Endothelial cell (in vitro differentiated cells): ENCODE measurements around the gene SPINK5. TPM values are rescaled to one million over a fixed set of nuclear protein-coding genes. Genes with fewer than 3 reads are reported as not detected.
"Not testable (repeated sequence)": the region's sequence is repeated elsewhere in the genome, so short reads cannot be mapped to it uniquely, and the experiment has no call there.

ENCODE experiments used
- DNase-seq: peaks from one replicate; pipeline ENCODE4 v3.0.0; 2021; ENCODE audit warnings: low spot score
- H3K27ac Mint-ChIP-seq: one replicate; pipeline ENCODE4 v1.8.0; 2021; ENCODE audit warnings: mixed read lengths, inconsistent platforms; ENCODE audit not compliant: unreplicated experiment
- H3K27me3 Mint-ChIP-seq: one replicate; pipeline ENCODE4 v1.8.0; 2021; ENCODE audit warnings: mild to moderate bottlenecking, moderate library complexity, mixed read lengths, inconsistent platforms; ENCODE audit not compliant: unreplicated experiment
- H3K36me3 Mint-ChIP-seq: one replicate; pipeline ENCODE4 v1.8.0; 2021; ENCODE audit warnings: mild to moderate bottlenecking, low read depth, mixed read lengths, inconsistent platforms; ENCODE audit not compliant: unreplicated experiment
- H3K4me1 Mint-ChIP-seq: one replicate; pipeline ENCODE4 v1.8.0; 2021; ENCODE audit warnings: mild to moderate bottlenecking, mixed read lengths, inconsistent platforms; ENCODE audit not compliant: unreplicated experiment
- H3K4me3 Mint-ChIP-seq: one replicate; pipeline ENCODE4 v1.8.0; 2021; ENCODE audit warnings: mild to moderate bottlenecking, mixed read lengths, inconsistent platforms; ENCODE audit not compliant: unreplicated experiment
- H3K9me3 Mint-ChIP-seq: one replicate; pipeline ENCODE4 v1.8.0; 2021; ENCODE audit warnings: mixed read lengths, inconsistent platforms; ENCODE audit not compliant: unreplicated experiment
- total RNA-seq: library from RNA; stranded (reverse); fragmentation: NEBNext Ultra II Directional; extraction: Animal tissue kit (Norgen Biotek cat#: 25700); gene quantifications from one replicate; pipeline ENCODE4 v1.2.1, GENCODE V29; 2021; ENCODE audit not compliant: unreplicated experiment
- TF ChIP-seq, protein P1 (sequence below): fragments of 200-600 bp; sonication (generic); IDR thresholded peaks from one replicate; pipeline ENCODE4 v1.5.0; 2021; ENCODE audit warnings: antibody characterized with exemption; ENCODE audit not compliant: unreplicated experiment

Gene SPINK5
- total RNA-seq, 1 donor from 2014 or later: 4.3 TPM

DNA sequence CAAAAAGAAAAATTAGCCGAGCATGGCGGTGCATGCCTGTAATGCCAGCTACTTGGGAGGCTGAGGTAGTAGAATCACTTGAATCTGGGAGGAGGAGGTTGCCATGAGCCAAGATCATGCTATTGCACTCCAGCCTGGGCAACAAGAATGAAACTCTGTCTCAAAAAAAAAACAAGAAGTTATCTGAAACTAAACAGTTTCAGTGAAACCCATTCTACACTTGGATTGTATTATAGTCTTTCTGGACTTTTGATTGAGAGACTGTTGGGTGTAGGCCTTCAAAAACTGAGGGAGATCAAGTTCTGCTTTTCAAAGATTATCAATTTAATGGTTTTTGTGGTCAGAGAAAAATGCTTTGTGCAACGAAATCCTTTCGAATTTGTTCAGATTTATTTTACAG, 34.6 kb upstream of the SPINK5 start:
- no peak overlapping the region for H3K4me3 Mint-ChIP-seq
- H3K36me3 Mint-ChIP-seq: no peaks in the 10 kb centered on the region

DNA sequence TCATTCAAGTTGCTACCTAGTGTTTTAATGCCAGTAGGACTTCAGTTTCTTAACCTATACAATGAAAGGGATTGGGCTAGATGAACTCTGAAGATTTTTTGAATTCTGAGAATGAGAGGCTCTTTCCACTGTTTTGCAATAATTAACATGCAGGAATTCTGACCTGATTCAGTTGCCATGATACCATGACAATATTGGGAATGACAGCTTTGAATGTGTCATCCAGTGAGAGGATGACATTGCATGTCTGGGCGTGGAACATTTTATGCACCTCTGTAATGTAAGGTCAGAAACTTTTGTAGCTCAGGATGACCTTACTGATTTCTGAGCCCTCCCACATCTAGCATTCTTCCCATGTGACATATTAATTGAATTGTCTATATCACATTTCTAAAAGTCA, 30.6 kb upstream of the SPINK5 start:
- Mint-ChIP-seq H3K27ac (no peak overlapping the region), H3K4me3 (no peak overlapping the region), H3K27me3 (no peaks in the 10 kb centered on the region), H3K36me3 (no peaks in the 10 kb centered on the region), H3K4me1 (no peaks in the 10 kb centered on the region), H3K9me3 (no peaks in the 10 kb centered on the region)
- TF ChIP-seq, protein P1, sequence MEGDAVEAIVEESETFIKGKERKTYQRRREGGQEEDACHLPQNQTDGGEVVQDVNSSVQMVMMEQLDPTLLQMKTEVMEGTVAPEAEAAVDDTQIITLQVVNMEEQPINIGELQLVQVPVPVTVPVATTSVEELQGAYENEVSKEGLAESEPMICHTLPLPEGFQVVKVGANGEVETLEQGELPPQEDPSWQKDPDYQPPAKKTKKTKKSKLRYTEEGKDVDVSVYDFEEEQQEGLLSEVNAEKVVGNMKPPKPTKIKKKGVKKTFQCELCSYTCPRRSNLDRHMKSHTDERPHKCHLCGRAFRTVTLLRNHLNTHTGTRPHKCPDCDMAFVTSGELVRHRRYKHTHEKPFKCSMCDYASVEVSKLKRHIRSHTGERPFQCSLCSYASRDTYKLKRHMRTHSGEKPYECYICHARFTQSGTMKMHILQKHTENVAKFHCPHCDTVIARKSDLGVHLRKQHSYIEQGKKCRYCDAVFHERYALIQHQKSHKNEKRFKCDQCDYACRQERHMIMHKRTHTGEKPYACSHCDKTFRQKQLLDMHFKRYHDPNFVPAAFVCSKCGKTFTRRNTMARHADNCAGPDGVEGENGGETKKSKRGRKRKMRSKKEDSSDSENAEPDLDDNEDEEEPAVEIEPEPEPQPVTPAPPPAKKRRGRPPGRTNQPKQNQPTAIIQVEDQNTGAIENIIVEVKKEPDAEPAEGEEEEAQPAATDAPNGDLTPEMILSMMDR: no peak
- no peak for DNase-seq

More for the DNA sequence above, 34.6 kb upstream of the SPINK5 start:
- Mint-ChIP-seq H3K27ac (no peak overlapping the region), H3K27me3 (no peaks in the 10 kb centered on the region), H3K4me1 (peaks cover 9% of the 10 kb centered on the region), H3K9me3 (no peaks in the 10 kb centered on the region)
- TF ChIP-seq, protein P1: no peak
- DNase-seq: no peak

DNA sequence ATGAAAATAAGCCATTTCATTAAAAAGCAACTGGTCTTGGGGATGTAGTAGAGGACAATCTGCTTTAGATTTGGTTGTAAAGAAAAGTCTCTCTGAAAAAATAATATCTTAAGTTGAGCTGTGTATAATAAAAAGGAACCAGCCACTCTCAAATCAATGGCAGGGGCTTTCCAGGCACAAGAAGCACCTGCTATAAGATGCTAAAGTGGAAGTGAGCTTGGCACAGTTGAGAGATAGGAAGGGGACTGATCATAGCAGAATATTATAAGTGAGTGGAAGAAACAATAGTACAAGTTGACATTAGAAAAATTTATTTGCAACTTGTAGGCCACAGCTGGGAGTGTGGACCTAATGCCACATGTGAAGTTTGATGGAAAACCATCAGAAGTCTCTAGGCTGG, 28.1 kb upstream of the SPINK5 start:
- TF ChIP-seq, protein P1: no peak
- Mint-ChIP-seq H3K9me3 (no peaks in the 10 kb centered on the region), H3K4me1 (no peaks in the 10 kb centered on the region), H3K36me3 (no peaks in the 10 kb centered on the region), H3K4me3 (no peak overlapping the region), H3K27me3 (no peaks in the 10 kb centered on the region), H3K27ac (no peak overlapping the region)
- DNase-seq: no peak

DNA sequence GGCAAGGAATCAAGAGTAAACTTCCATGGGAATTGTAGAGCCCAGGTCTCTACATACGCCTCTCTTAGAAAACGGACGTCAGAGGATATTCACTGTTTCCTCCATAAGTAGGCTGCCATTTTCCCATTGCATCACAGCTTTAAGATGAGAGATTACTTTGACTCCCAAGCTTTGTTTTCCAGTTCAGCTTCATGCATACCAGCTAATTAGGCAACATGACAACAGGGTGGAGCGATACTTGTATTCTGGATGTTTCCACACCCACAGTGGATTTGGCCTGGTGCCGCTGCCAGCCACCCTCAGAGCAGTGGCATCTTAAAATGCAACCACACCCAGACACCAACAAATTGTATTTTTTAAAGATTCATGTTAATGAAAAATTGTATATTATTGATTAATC, 20.9 kb upstream of the SPINK5 start:
- no peaks in the 10 kb centered on the region for H3K27me3 Mint-ChIP-seq
- H3K9me3 Mint-ChIP-seq: no peaks in the 10 kb centered on the region
- TF ChIP-seq, protein P1: no peak
- H3K4me3 Mint-ChIP-seq: no peak overlapping the region
- H3K4me1 Mint-ChIP-seq: no peaks in the 10 kb centered on the region
- no peak overlapping the region for H3K27ac Mint-ChIP-seq
- no peak for DNase-seq
- no peaks in the 10 kb centered on the region for H3K36me3 Mint-ChIP-seq

DNA sequence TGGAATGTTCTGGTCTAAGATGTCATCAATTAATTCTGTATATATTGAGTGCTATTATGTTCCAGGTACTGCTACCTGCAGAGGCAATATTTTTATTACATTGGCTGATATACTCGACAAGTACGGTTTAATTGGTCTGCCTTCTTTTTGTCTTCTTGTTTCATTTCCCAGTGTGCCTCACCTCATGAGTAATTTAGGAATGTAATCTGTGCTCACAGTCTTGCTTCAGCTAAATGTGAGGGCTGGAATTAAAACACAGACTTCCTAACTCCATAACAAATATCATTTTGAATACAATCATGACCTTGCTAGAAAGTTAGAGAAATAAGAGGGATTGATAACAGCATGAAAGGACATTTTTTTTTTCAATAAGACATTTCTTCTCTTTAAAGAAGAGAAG, 20.1 kb upstream of the SPINK5 start:
- Mint-ChIP-seq H3K36me3 (no peaks in the 10 kb centered on the region), H3K9me3 (no peaks in the 10 kb centered on the region), H3K4me1 (no peaks in the 10 kb centered on the region), H3K4me3 (no peak overlapping the region), H3K27ac (no peak overlapping the region), H3K27me3 (no peaks in the 10 kb centered on the region)
- TF ChIP-seq, protein P1: no peak
- no peak for DNase-seq

DNA sequence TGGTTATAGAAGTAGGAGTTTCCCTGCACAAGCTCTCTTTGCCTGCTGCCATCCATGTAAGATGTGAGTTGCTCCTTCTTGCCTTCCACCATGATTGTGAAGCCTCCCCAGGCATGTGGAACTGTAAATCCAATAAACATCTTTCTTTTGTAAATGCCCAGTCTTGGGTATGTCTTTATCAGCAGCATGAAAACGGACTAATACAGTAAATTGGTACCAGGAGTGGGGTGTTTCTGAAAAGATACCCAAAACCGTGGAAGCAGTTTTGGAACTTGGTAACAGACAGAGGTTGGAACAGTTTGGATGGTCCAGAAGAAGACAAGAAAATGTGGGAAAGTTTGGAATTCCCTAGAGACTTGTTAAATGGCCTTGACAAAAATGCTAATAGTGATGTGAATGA, 8.6 kb upstream of the SPINK5 start:
- not testable (repeated sequence) for DNase-seq, H3K4me1 Mint-ChIP-seq, H3K27me3 Mint-ChIP-seq, H3K27ac Mint-ChIP-seq
- Mint-ChIP-seq H3K4me3 (peak overlapping the region; percentile 53), H3K9me3 (peaks cover 27% of the 10 kb centered on the region), H3K36me3 (peaks cover 25% of the 10 kb centered on the region)
